GM06990 (cell line): Measurements from ENCODE around the gene SLC13A5.

Experiments
- DNase-seq: peaks from one replicate; pipeline ENCODE4 v3.0.0-alpha.2; 2011; ENCODE audit not compliant: insufficient read length; ENCODE audit errors: extremely low read depth
- H3K27me3 ChIP-seq: replicated peaks from 2 replicates; pipeline ENCODE4 v1.6.0; 2011; ENCODE audit warnings: low read length; ENCODE audit not compliant: control insufficient read depth, insufficient read depth
- H3K36me3 ChIP-seq: 2 replicates; pipeline ENCODE4 v1.5.1; 2011; ENCODE audit warnings: low read length; ENCODE audit not compliant: control insufficient read depth, insufficient read depth
- H3K4me3 ChIP-seq: replicated peaks from 2 replicates; pipeline ENCODE4 v1.5.1; 2011; ENCODE audit warnings: low read depth, mild to moderate bottlenecking, control low read depth, low read length
- TF ChIP-seq, protein P1 (sequence below): IDR thresholded peaks from 2 replicates; pipeline ENCODE4 v1.5.1; 2011; ENCODE audit warnings: low read length, control low read depth, mild to moderate bottlenecking, inconsistent platforms; ENCODE audit not compliant: insufficient read depth, poor library complexity, severe bottlenecking

SLC13A5 gene

DNA sequence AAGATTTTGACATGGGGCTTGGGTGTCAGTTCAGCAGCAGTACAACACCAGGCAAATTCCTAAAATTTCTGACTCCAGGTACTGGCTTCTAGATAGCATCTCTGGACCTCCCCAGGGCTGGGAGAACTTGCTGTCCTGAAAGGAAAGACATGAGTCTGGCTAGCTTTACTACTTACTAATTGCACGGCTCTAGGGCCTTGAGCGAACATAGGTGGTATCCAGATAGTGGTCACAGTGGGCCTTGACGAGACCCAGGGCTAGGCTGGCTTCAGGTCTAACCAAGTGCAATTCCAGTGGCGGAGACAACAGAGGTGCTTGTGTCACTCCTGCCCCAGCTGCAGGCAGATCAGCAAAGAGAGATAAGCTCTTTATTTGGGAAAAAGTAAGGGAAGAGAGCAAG is 16.4 kb upstream of the SLC13A5 start:
- Histone ChIP-seq H3K4me3 (no peak overlapping the region), H3K27me3 (no peaks in the 10 kb centered on the region), H3K36me3 (no peaks in the 10 kb centered on the region)
- DNase-seq = no peak
- TF ChIP-seq, protein P1, sequence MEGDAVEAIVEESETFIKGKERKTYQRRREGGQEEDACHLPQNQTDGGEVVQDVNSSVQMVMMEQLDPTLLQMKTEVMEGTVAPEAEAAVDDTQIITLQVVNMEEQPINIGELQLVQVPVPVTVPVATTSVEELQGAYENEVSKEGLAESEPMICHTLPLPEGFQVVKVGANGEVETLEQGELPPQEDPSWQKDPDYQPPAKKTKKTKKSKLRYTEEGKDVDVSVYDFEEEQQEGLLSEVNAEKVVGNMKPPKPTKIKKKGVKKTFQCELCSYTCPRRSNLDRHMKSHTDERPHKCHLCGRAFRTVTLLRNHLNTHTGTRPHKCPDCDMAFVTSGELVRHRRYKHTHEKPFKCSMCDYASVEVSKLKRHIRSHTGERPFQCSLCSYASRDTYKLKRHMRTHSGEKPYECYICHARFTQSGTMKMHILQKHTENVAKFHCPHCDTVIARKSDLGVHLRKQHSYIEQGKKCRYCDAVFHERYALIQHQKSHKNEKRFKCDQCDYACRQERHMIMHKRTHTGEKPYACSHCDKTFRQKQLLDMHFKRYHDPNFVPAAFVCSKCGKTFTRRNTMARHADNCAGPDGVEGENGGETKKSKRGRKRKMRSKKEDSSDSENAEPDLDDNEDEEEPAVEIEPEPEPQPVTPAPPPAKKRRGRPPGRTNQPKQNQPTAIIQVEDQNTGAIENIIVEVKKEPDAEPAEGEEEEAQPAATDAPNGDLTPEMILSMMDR = no peak

DNA sequence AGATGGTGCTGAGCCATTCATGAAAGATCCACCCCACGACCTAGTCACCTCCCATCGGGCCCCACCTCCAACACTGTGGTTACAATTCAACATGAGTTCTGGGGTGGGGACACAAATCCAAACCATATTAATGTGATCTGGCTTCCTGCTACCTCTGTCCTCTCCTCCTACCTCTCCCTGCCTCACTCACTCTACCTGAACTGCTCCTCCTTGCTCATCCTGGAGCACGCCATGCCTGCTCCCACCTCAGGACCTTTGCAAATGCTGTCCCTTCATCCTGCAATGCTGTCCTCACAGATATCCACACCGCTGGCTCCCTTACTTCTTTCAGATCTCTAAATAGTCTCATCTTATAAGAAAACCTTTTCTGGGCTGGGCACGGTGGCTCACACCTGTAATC is 10.8 kb upstream of the SLC13A5 start:
- Histone ChIP-seq H3K27me3 (no peaks in the 10 kb centered on the region; the same call in 1 of the 2 replicates), H3K36me3 (no peaks in the 10 kb centered on the region), H3K4me3 (no peak overlapping the region)
- TF ChIP-seq, protein P1 = no peak
- DNase-seq = no peak

DNA sequence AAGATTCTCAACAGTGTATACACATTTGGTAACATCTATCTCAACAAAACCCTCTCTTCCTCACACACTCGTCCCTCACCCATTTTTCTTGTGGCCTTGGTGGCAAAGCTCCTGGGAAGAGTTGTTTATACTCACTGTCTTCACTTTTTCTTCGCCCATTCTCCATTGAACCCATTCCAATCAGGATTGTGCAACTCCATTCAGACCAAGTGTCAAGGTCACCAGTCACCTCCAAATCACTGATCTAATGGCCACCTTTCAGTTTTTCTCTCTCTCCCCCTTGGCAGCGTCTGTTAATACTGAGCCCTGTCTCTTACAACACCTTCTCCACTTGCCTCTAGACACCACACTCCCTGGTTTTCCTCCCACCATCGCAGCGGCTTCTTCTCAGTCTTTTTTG is 8.6 kb upstream of the SLC13A5 start:
- TF ChIP-seq, protein P1 = no peak
- H3K27me3 ChIP-seq = no peaks in the 10 kb centered on the region; the same call in 1 of the 2 replicates
- no peak overlapping the region for H3K4me3 ChIP-seq
- H3K36me3 ChIP-seq = no peaks in the 10 kb centered on the region
- DNase-seq = no peak

DNA sequence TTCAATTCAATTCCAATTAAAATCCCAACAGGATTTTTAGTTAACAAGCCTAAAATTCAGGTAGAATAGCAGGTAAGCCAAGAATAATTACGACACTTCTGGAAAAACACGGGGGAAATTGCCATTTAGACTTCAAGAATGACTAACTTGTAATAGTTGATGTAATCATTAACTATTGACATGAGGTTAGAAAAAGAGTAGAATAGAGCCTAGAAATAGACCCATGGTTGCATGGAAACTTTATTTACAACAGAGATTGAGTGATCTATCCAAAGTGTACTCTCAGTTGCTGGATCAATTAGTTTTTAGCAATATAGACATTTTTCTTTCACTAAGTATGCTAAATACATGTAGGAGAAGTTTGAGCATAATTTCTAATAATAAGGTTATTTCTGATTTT is 3.6 kb upstream of the SLC13A5 start:
- Histone ChIP-seq H3K36me3 (no peaks in the 10 kb centered on the region), H3K4me3 (no peak overlapping the region), H3K27me3 (no peaks in the 10 kb centered on the region; the same call in none of the 2 replicates)
- TF ChIP-seq, protein P1 = no peak
- no peak for DNase-seq

DNA sequence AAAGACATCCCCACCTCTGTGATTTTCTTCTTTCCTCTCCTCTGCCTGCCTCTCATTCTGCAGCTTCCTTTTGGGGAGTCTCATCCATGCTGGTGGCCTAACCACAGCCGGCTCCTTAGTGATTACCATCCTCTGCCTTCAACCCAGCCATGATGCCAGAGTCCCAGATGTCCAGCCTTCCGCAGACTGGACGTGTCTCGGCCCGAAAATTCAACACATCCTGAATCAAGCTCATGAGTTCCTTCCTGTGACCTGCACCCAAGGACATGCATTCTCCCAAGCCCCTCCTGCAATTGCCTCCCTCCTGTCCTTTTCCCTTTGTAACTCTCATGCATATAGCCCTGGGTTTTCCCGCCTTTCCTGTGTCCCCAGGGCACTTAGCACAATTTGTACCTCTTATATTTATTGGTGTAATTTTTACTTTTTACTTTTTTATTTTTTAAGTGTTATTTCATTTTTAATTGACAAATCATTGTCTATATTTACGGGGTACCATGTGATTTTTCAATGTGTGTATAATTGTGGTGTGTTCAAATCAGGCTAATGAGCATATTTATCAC is 1.2 kb upstream of the SLC13A5 start:
- H3K36me3 ChIP-seq = no peaks in the 10 kb centered on the region
- no peak overlapping the region for H3K4me3 ChIP-seq
- no peaks in the 10 kb centered on the region; the same call in none of the 2 replicates for H3K27me3 ChIP-seq
- DNase-seq = no peak
- TF ChIP-seq, protein P1 = no peak

DNA sequence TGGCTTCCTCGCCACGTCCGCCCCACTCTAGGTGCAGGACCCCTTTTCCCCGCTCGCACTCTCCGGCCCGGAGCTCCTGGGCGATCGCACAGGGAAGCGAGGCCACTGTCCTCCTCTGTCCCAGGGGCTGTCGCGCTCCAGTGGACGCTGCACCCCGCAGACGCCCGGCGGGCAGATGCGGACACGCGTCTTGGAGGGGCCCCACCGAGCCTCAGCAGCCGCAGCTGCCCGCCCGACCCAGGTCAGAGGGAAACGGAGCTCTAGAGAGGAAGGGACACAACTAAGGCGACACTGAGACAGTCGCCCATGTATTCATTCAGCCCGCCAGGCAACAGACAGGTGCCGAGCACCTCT is 726 bp upstream of the SLC13A5 start:
- no peaks in the 10 kb centered on the region for H3K36me3 ChIP-seq
- TF ChIP-seq, protein P1 = no peak
- H3K27me3 ChIP-seq = no peaks in the 10 kb centered on the region; the same call in none of the 2 replicates
- DNase-seq = no peak
- H3K4me3 ChIP-seq = no peak overlapping the region
